IPS-NIHi7 (cell line): ENCODE measurements around the gene SRPK3.
A peak's percentile ranks its signal among the peaks of the same experiment; 100 is the strongest.

ENCODE experiments used
- DNase-seq: peaks from one replicate; pipeline ENCODE4 v3.0.0; 2012; ENCODE audit warnings: mixed read lengths; ENCODE audit errors: extremely low spot score

SRPK3 gene

DNA sequence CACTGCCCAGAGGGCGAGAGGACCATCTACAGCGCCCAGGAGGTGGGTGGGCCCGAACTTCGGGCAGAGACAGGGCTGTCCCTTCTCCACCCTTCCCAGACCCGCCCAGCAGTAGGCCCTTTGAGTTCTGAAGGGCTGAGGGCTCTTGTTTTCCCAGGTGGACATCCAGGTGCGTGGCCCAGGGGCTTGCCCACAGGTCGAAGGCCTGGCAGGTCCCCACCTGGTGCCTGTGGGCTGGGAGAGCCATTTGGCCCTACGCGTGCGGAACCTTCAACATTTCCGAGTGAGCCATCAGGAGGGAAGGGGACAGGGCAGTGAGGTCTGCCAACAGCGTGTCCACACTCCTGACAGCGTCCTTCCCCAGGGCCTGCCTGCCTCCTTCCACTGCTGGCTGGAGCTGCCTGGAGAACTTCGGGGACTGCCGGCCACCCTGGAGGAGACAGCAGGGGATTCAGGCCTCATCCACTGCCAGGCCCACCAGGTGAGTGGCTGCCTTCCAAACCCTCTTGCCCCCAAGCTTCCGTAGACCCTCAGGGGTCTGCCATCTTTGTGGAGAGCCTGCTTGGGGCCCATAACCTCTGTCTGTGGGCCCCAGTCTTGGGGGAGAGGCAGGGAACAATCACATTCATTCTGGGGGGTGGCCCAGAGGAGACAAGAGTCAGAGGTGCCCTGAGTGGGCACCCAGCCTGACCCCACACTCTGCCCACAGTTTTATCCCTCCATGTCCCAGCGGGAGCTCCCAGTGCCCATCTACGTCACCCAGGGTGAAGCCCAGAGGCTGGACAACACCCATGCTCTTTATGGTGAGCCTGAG is 10.0 kb upstream of the SRPK3 start:
- no peak for DNase-seq

DNA sequence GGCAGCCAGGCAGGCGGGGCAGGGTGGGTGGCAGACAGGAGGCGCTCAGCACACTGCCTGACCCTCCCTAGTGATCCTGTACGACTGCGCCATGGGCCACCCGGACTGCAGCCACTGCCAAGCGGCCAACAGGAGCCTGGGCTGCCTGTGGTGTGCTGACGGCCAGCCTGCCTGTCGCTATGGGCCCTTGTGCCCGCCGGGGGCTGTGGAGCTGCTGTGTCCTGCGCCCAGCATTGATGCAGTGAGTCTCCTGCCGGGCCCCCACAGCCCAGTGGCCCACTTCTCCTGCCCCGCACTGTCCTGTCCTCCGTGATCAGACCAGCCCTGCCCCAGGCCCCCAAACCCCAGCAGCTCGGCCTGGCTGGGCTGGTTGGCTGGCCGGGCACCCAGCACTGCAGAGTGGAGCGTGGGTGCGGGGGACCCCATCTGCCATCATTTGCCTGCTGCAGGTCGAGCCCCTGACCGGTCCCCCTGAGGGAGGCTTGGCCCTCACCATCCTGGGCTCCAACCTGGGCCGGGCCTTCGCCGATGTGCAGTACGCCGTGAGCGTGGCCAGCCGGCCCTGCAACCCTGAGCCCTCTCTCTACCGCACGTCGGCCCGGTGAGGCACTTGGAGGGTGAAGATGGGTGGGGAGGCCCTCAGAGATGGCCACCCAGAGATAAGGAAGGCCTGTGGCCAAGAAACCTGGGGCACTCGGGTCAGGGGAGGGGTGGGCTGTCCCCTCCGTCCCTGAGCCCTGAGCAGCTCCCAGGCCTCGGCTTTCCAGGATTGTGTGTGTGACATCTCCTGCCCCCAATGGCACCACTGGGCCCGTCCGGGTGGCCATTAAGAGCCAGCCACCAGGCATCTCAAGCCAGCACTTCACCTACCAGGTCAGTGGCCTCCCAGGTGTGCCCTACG is 9.2 kb upstream of the SRPK3 start:
- DNase-seq: no peak

DNA sequence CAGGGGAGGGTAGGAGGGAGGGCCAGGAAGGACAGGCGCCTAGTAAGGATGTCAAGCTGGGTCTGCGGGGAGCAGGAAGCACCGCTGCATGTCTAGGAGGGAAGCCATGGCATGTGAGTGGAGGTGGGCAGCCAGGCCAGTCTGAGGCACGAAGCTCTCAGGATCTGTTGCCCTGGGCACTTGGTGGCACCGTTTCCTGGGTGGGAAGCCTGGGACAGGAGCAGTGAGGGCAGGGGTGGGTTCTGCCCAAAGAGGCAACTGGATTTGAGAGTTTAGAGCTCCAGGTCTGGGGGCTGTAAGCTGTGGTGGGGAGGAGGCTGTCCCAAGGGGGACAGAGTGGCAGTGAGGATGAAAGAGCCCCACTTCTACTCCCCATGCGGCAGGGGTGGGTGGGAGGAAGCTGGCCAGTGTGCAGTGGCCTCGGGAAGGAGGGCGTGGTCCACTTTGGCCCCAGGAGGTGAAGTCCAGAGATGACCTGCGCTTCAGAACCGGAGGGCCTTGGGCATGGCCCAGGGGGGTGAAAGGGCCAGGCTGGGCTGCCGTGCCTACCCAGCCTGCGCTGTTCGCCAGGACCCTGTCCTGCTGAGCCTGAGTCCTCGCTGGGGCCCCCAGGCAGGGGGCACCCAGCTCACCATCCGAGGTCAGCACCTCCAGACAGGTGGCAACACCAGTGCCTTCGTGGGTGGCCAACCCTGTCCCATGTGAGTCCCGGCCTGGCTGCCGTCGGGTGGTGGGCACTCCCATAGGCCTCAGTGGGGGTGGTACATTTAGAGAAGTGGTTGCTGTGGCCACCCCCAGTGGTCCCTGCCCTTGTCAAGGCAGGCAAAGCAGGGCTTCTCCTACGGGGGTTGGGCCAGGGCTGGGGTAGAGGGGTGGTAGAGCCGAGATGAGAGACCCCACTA is 8.3 kb upstream of the SRPK3 start:
- no peak for DNase-seq

DNA sequence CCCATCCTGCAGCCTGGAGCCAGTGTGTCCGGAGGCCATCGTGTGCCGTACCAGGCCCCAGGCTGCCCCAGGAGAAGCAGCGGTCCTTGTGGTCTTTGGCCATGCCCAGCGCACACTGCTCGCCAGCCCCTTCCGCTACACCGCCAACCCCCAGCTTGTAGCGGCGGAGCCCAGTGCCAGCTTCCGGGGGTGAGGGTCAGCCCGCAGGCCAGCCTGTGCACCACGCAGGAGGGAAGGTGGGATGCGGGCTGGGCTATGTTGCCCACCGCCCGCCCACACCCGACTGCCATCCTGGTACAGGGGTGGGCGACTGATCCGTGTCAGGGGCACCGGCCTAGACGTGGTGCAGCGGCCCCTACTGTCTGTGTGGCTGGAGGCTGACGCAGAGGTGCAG is 7.6 kb upstream of the SRPK3 start:
- no peak for DNase-seq

DNA sequence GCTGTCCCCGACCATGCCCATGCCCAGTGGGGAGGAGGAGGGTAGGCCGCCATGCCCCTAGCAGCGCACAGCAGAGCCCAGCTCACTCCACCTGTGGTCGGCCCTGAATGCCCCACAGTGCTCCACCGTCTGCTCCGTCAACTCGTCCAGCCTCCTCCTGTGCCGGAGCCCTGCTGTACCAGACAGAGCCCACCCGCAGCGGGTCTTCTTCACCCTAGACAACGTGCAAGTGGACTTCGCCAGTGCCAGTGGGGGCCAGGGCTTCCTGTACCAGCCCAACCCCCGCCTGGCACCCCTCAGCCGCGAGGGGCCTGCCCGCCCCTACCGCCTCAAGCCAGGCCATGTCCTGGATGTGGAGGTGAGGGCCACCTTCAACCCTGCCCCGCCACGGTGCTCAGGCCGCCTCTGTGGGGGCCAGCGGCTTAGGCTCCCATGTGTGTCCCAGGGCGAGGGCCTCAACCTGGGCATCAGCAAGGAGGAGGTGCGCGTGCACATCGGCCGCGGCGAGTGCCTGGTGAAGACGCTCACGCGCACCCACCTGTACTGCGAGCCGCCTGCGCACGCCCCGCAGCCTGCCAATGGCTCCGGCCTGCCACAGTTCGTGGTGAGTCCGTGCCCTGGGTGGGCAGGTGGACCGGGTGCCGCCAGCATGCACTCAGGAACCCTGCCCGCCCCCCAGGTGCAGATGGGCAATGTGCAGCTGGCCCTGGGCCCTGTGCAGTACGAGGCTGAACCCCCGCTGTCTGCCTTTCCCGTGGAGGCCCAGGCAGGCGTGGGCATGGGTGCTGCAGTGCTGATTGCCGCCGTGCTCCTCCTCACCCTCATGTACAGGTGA is 6.9 kb upstream of the SRPK3 start:
- DNase-seq: no peak

DNA sequence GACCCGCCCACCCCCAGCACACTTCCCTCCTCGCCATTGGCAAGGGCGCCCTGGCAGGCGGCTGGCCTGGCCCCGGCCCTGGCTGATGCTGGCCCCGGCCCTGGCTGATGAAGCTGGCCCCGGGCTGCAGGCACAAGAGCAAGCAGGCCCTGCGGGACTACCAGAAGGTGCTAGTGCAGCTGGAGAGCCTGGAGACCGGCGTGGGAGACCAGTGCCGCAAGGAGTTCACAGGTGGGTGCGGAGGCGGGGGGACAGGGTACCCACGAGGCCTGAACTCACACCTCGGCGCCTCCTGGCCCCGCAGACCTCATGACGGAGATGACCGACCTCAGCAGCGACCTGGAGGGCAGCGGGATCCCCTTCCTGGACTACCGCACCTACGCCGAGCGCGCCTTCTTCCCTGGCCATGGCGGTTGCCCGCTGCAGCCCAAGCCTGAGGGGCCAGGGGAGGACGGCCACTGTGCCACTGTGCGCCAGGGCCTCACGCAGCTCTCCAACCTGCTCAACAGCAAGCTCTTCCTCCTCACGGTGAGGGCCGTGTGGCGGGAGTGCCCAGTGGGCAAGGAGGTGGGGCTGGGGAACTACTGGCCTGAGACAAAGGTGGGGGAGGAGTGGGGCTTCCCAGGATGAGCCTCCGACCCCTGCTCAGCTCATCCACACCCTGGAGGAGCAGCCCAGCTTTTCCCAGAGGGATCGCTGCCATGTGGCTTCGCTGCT is 6.1 kb upstream of the SRPK3 start:
- DNase-seq: no peak

DNA sequence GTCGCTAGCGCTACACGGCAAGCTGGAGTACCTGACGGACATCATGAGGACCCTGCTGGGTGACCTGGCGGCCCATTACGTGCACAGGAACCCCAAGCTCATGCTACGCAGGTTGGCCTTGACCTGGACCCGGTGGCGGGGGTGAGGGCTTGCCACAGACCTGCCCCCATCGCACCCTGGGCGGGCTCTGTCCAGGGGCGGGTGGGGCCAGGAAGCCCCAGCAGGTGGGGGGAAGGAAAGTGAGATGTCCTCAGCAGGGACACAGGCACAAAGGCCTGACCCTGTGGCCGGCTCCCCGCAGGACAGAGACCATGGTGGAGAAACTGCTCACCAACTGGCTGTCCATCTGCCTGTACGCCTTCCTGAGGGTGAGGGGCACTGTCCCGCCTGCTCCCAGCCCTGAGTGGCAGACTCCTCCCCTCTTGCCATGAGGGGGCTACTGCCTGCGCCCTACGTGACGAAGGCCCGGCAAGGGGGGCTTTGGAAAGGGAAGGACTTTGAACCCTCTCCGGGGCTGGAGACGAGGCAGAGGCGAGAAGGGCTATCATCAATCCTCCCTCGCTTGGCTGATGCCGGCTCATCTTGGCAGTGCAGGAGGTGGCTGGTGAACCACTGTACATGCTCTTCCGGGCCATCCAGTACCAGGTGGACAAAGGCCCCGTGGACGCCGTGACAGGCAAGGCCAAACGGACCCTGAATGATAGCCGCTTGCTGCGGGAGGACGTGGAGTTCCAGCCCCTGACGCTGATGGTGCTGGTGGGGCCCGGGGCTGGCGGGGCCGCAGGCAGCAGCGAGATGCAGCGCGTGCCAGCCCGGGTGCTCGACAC is 5.3 kb upstream of the SRPK3 start:
- DNase-seq: no peak

DNA sequence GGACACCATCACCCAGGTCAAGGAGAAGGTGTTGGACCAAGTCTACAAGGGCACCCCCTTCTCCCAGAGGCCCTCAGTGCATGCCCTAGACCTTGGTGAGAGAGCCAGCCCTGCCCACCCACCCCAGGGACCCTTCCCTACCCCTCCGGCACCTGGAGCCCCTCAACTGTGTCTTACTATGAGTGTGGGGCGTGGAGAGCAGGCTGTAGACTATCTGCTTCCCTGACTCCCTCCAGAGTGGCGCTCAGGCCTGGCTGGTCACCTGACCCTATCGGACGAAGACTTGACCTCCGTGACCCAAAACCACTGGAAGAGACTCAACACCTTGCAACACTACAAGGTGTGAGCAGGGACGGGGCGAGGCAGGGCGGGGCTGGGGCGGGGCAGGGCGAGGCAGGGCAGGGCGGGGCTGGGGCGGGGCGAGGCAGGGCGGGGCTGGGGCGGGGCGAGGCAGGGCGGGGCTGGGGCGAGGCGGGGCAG is 4.7 kb upstream of the SRPK3 start:
- DNase-seq: no peak

DNA sequence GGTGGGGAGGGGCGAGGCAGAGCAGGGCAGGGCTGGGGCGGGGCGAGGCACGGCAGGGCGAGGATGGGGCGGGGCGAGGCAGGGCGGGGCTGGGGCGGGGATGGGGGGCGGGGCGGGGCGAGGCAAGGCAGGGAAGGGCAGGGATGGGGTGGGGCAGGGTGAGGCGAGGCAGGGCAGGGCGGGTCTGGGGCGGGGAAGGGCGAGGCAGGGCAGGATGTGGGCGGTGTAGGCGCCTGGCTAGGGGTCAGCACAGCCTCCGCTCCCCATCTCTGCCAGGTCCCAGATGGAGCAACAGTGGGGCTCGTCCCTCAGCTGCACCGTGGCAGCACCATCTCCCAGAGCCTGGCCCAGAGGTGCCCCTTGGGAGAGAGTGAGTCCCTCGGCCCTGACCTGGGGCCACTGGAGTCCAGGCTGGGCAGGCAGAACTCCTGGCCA is 4.2 kb upstream of the SRPK3 start:
- no peak for DNase-seq

DNA sequence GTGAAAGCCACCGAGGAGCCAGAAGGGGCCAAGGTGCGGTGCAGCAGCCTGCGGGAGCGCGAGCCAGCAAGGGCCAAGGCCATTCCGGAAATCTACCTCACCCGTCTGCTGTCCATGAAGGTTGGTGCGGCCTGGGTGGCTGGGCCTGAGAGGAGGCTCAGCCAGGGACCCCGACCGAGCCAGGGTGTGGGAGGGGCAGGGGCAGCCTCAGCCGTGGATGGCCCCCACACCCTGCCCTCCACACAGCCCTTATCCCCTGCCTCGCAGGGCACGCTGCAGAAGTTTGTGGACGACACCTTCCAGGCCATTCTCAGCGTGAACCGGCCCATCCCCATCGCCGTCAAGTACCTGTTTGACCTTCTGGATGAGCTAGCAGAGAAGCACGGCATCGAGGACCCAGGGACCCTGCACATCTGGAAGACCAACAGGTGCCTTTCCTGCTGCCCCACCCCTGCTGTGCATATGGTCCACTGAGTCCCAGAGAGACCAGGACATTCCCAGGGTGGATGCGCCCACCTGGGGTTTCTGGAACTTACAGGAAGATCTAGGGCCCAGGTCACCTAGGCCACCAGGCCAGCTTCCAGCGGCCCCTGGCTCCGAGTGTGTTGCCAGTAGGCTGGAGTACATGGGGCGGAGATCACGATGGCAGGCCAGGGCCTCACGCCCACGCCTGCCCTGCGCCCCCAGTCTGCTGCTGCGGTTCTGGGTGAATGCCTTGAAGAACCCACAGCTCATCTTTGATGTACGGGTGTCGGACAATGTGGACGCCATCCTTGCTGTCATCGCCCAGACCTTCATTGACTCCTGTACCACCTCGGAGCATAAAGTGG is 3.4 kb upstream of the SRPK3 start:
- no peak for DNase-seq

DNA sequence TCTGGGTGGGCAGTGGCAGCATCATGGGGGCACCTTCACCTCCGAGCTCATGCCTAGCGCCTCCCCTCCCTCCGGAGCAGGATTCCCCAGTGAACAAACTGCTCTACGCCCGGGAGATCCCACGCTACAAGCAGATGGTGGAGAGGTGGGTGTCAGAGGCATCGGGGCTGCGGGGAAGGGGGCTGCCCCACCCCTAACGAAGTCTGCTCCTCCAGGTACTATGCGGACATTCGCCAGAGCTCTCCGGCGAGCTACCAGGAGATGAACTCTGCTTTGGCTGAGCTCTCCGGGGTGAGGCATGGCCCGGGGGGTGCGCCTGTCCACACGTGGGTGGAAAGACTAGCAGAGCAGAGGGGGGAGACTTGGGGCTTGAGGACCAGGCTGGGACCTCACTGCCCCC is 2.7 kb upstream of the SRPK3 start:
- no peak for DNase-seq

DNA sequence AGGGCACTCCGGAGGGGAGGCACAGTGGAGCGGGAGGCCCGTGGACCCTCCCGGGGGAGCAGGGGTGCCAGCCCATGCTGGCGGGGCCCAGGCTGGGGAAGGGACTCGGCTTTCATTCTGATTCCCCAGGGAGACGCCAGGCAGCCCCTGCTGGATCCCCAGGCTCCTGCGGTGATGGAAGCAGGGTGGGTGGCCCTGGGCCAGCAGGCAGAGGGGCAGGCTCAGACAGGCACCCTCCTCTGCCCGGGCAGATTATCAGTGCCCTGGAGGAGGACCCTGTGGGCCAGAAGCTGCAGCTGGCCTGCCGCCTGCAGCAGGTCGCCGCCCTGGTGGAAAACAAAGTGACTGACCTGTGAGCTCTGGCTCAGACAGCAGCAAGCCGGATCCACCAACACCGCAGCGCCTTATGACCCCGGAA is 2.1 kb upstream of the SRPK3 start:
- no peak for DNase-seq

DNA sequence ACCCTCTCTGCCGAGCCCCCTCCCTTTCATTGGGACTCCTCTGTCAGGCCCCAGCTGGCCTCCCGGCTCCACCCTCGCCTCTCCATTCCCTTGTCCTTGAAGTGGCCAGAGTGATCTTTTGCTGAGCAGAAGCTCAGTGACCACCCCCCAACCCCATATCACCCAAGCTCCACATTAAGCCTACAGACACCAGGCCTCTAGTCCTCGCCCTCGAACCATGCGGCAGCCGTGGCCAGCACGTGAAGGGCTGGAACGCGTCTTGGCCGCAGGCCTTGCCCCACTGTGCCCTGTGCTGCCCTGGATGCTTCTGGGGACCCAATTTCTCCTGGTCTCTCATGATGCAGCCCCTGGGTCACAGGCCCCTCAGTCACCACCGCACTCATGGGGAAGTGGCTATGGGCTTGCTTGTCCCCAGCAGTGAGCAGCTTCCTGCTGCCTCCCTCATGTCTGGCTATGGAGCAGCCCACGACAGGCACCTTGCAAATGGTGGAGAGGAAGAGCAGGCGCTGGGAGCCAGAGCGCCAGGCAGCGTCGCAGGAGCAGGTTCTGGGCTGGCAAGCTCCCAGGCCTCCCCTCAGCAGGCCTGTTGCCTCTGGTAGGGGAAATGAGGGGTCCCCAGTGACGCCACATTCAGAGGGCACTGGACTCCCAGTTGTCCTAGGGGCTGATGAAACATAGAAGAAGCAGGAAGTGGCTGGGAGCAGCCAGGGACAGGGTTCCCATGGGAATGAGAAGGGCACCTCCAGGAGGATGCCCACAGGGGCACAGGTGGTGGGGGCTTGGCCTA is 757 bp upstream of the SRPK3 start:
- DNase-seq: no peak

DNA sequence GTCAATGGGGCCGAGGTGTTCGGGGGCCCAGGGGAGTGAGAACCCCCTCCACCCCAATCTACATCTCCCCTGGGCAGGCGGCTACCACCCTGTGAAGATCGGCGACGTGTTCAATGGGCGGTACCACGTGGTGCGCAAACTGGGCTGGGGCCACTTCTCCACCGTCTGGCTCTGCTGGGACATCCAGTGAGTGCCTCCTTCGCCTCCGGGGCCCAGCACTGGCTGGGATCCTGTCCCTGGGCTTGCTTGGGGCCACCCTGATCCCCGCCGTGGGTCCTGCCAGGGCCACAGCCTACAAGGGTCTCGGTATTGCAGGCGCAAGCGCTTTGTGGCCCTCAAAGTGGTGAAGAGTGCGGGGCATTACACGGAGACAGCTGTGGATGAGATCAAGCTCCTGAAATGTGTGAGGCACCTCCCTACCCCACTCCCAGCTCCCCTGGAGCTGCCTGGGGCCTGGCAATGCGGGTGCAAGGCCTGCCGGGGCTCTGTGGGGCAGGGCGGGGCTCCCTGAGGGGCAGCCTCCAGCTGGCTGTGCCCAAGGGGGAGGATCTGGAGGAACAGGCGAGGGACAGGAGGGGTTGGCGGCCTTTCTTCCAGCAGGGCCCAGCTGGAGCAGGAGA is 697 bp downstream of the SRPK3 start:
- no peak for DNase-seq

DNA sequence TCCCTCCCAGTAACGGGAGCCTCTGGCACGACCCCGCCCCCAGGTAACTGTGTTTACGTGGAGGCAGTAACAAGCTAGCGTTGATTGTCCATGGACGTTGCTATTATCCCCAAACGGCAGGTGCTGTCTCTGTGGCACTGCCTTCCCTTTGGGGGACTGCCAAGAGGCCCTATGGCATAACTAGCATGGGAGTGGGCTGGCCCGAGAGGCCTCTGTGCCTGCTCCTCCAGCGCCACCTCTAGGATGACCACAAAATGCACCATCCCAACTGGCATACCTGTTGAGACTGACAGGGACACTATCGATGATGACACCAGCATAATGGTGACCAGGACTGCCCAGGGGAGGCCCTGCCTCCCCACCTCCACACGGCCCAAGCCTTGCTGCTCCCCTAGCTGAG is 1.5 kb downstream of the SRPK3 start:
- DNase-seq: peak; percentile 50

DNA sequence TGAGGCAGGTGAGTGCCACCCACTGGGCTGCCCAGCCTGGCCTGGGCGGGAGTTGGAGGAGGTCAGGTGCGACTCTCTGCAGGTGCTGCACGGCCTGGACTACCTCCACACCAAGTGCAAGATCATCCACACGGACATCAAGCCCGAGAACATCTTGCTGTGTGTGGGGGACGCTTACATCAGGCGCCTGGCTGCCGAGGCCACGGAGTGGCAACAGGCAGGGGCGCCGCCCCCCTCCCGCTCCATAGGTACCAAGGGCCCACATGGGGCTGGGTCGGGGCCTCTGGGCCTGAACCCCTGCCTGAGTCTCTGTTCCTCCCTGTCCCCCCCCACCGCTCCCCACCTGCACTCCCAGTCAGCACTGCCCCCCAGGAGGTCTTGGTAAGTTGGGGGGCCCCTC is 2.0 kb downstream of the SRPK3 start:
- no peak for DNase-seq

DNA sequence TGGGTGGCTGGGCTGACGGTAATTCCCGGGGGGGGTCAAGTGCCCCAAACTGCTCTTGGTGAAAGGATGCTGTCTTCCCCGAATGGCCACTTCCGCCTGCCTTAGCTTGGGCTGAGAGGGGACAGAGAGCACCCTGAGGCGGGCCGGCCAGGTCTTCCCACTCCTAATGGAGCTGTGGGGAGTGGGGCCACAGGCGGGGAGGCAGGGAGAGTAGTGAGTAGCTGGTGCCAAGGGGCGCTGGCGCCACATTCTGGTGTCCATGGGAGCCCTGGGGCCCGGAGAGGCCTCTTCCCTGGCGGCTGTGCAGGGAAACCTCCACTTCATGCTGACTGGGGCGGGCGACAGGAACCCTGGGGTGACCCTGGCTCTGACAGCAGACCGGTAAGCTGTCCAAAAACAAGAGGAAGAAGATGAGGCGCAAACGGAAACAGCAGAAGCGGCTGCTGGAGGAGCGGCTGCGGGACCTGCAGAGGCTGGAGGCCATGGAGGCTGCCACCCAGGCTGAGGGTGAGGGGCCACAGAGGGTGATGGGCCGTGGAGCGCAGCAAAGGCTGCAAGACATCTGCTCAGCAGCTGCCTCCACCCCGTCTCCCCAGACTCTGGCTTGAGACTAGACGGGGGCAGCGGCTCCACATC is 2.7 kb downstream of the SRPK3 start:
- DNase-seq: no peak
